HG02642 (cell line): ENCODE data around the gene CRYBA4.
A peak's percentile ranks its signal among the peaks of the same experiment; 100 is the strongest.

Experiments used
- ATAC-seq: cut with Tn5 transposase; IDR thresholded peaks from one replicate; pipeline ENCODE4 v1.9.1; 2021; ENCODE audit warnings: mild to moderate bottlenecking; ENCODE audit not compliant: unreplicated experiment, poor library complexity

CRYBA4 gene

GRCh38 chr22:26621663-26622062 is at the start of gene CRYBA4:
CRYBA4 (plus strand) TSS chr22:26621963; CDS start chr22:26622597, 634 bp downstream.
- no peak for ATAC-seq

GRCh38 chr22:26573026-26573662 is 48.6 kb upstream of the CRYBA4 start:
- no peak for ATAC-seq

GRCh38 chr22:26574001-26574723 is 47.6 kb upstream of the CRYBA4 start:
- ATAC-seq: no peak

GRCh38 chr22:26576026-26576680 is 45.6 kb upstream of the CRYBA4 start:
- no peak for ATAC-seq

GRCh38 chr22:26577081-26577480 is 44.7 kb upstream of the CRYBA4 start:
- ATAC-seq: no peak

- ATAC-seq: peak; percentile 72
Observed at GRCh38 chr22:26579331-26579886, 42.4 kb upstream of the CRYBA4 start.

- ATAC-seq: no peak
Observed at GRCh38 chr22:26580240-26580962, 41.4 kb upstream of the CRYBA4 start.

GRCh38 chr22:26581026-26581425 is 40.7 kb upstream of the CRYBA4 start:
- no peak for ATAC-seq

GRCh38 chr22:26581633-26582168 is 40.1 kb upstream of the CRYBA4 start:
- no peak for ATAC-seq

- ATAC-seq: no peak
Observed at GRCh38 chr22:26584010-26584409, 37.8 kb upstream of the CRYBA4 start.

- ATAC-seq: no peak
Observed at GRCh38 chr22:26585104-26585790, 36.5 kb upstream of the CRYBA4 start.

GRCh38 chr22:26586556-26587325 is 35.0 kb upstream of the CRYBA4 start:
- ATAC-seq: no peak

GRCh38 chr22:26587991-26588613 is 33.7 kb upstream of the CRYBA4 start:
- no peak for ATAC-seq

- no peak for ATAC-seq
Observed at GRCh38 chr22:26588729-26589366, 32.9 kb upstream of the CRYBA4 start.

- peak; percentile 18 for ATAC-seq
Observed at GRCh38 chr22:26589367-26589844, 32.4 kb upstream of the CRYBA4 start.

- peak; percentile 78 for ATAC-seq
Observed at GRCh38 chr22:26589845-26590736, 31.7 kb upstream of the CRYBA4 start, which contains the start of gene TPST2. TPST2 (minus strand) TSS chr22:26590132; CDS start chr22:26541630, 48,502 bp downstream.

- peak; percentile 51 for ATAC-seq
Observed at GRCh38 chr22:26592421-26592891, 29.3 kb upstream of the CRYBA4 start.
